AG04449 (cell line): ENCODE data around the gene USP24.

Experiments
- CTCF ChIA-PET: fragments of 350-600 bp; formaldehyde crosslinking; extraction: SDS; loops from one replicate; lab custom pipeline; 2021; ENCODE audit warnings: antibody characterized with exemption; lab: Yijun Ruan, JAX
- POLR2A ChIA-PET: fragments of 400-600, 350-600 bp; formaldehyde crosslinking; extraction: SDS; loops from one replicate; lab custom pipeline; 2020; ENCODE audit warnings: antibody characterized with exemption, inconsistent platforms; lab: Yijun Ruan, JAX
- DNase-seq: peaks from one replicate; pipeline ENCODE4 v3.0.0-alpha.2; 2010; ENCODE audit warnings: low read depth, low spot score
- H3K4me3 ChIP-seq: 2 replicates; pipeline ENCODE4 v1.5.1; 2011; ENCODE audit warnings: low read depth, mild to moderate bottlenecking, control low read depth, low read length
- CTCF ChIP-seq: IDR thresholded peaks from one replicate; pipeline ENCODE4 v1.5.1; 2011; ENCODE audit warnings: mild to moderate bottlenecking, moderate library complexity, low read length, control low read depth, inconsistent platforms; ENCODE audit not compliant: insufficient read depth; ENCODE audit errors: missing control alignments

Gene USP24

GRCh38 chr1:55168353-55168752 lies 46.8 kb downstream of the USP24 start:
- no peak overlapping the region for H3K4me3 ChIP-seq
- DNase-seq, result no peak
- no peak for TF ChIP-seq CTCF
- ChIA-PET POLR2A (no interaction called here), CTCF (no interaction called here)

GRCh38 chr1:55167224-55167871 lies 47.8 kb downstream of the USP24 start:
- ChIA-PET CTCF (interaction anchor here (1.6 kb wide), 1 partner anchor 28 kb away, joined by 7 read pairs; no protein-coding TSS in a partner anchor), POLR2A (no interaction called here)
- TF ChIP-seq CTCF, result no peak
- no peak for DNase-seq
- H3K4me3 ChIP-seq, result no peak overlapping the region

GRCh38 chr1:55164906-55165305 lies 50.3 kb downstream of the USP24 start:
- DNase-seq, result no peak

GRCh38 chr1:55159571-55159970 lies 55.6 kb downstream of the USP24 start:
- no peak for DNase-seq
- no peak overlapping the region for H3K4me3 ChIP-seq
- no peak for TF ChIP-seq CTCF
- ChIA-PET CTCF (interaction anchor here (1.2 to 1.4 kb wide), 3 partner anchors 16 to 25 kb away, joined by 3 to 4 read pairs (median 3); no protein-coding TSS in a partner anchor), POLR2A (no interaction called here)

More at GRCh38 chr1:55164906-55165305, 50.3 kb downstream of the USP24 start:
- TF ChIP-seq CTCF, result no peak
- no peak overlapping the region for H3K4me3 ChIP-seq
- CTCF ChIA-PET, result no interaction called here
- POLR2A ChIA-PET, result no interaction called here

GRCh38 chr1:55156608-55157007 lies 58.6 kb downstream of the USP24 start:
- ChIA-PET CTCF (interaction anchor here (1.4 to 3.1 kb wide), 2 partner anchors 13 to 121 kb away, joined by 4 to 11 read pairs; no protein-coding TSS in a partner anchor), POLR2A (no interaction called here)

More at GRCh38 chr1:55156608-55157007, 58.6 kb downstream of the USP24 start:
- H3K4me3 ChIP-seq, result no peak overlapping the region
- no peak for TF ChIP-seq CTCF
- DNase-seq, result no peak
